GM21786 (cell line): ENCODE results near the gene S1PR4.
A peak's percentile ranks its signal among the peaks of the same experiment; 100 is the strongest.

Source experiments
- ATAC-seq: cut with Tn5 transposase; IDR thresholded peaks from one replicate; pipeline ENCODE4 v1.9.1; 2021; ENCODE audit not compliant: unreplicated experiment

The S1PR4 gene

GRCh38 chr19:3178377-3178972 is at the start of gene S1PR4:
TSS of gene S1PR4 (plus strand) at chr19:3178769. CDS start at chr19:3178793, 24 bp downstream.
- ATAC-seq: no peak

- no peak for ATAC-seq
These were observed 49.5 kb upstream of the S1PR4 start for GRCh38 chr19:3129112-3129511.

GRCh38 chr19:3131168-3131567 is 47.4 kb upstream of the S1PR4 start:
- no peak for ATAC-seq

- ATAC-seq: peak; percentile 59
These were observed 45.4 kb upstream of the S1PR4 start for GRCh38 chr19:3132971-3133792.

GRCh38 chr19:3133793-3134116 is 44.8 kb upstream of the S1PR4 start:
- ATAC-seq: peak; percentile 14

GRCh38 chr19:3135961-3136683 is 42.4 kb upstream of the S1PR4 start, which contains the start of gene GNA15:
TSS of gene GNA15 (plus strand) at chr19:3136033. CDS start at chr19:3136451, 418 bp downstream.
- ATAC-seq: no peak

- no peak for ATAC-seq
These were observed 41.9 kb upstream of the S1PR4 start for GRCh38 chr19:3136684-3137055.

- ATAC-seq: no peak
These were observed 41.5 kb upstream of the S1PR4 start for GRCh38 chr19:3137119-3137518.

GRCh38 chr19:3138268-3138667 is 40.3 kb upstream of the S1PR4 start:
- no peak for ATAC-seq

GRCh38 chr19:3140667-3141038 is 37.9 kb upstream of the S1PR4 start:
- no peak for ATAC-seq

GRCh38 chr19:3142292-3142670 is 36.3 kb upstream of the S1PR4 start:
- no peak for ATAC-seq

GRCh38 chr19:3142781-3143337 is 35.7 kb upstream of the S1PR4 start:
- no peak for ATAC-seq

- ATAC-seq: no peak
These were observed 32.5 kb upstream of the S1PR4 start for GRCh38 chr19:3145909-3146676.

- ATAC-seq: no peak
These were observed 31.9 kb upstream of the S1PR4 start for GRCh38 chr19:3146677-3147100.

- ATAC-seq: no peak
These were observed 30.1 kb upstream of the S1PR4 start for GRCh38 chr19:3148503-3148902.

GRCh38 chr19:3149089-3149488 is 29.5 kb upstream of the S1PR4 start:
- ATAC-seq: no peak

- ATAC-seq: no peak
These were observed 28.8 kb upstream of the S1PR4 start for GRCh38 chr19:3149526-3150505.

- ATAC-seq: no peak
These were observed 27.7 kb upstream of the S1PR4 start for GRCh38 chr19:3150739-3151329.
